Nephron progenitor cell (in vitro differentiated cells): ENCODE results near the gene MYRF.

ENCODE experiments used
- DNase-seq: peaks from one replicate; pipeline ENCODE4 v3.0.0; 2021
- H3K27ac Mint-ChIP-seq: 2 replicates; pipeline ENCODE4 v1.8.0; 2021; ENCODE audit warnings: mild to moderate bottlenecking, moderate library complexity, mixed read lengths
- H3K27me3 Mint-ChIP-seq: 2 replicates; pipeline ENCODE4 v1.8.0; 2021; ENCODE audit warnings: mild to moderate bottlenecking, low read depth, mixed read lengths; ENCODE audit not compliant: poor library complexity
- H3K36me3 Mint-ChIP-seq: 2 replicates; pipeline ENCODE4 v1.8.0; 2021; ENCODE audit warnings: low read depth, mixed read lengths
- H3K4me1 Mint-ChIP-seq: 2 replicates; pipeline ENCODE4 v1.8.0; 2021; ENCODE audit warnings: mixed read lengths
- H3K4me3 Mint-ChIP-seq: 2 replicates; pipeline ENCODE4 v1.8.0; 2021; ENCODE audit warnings: mild to moderate bottlenecking, moderate library complexity, mixed read lengths
- H3K9me3 Mint-ChIP-seq: 2 replicates; pipeline ENCODE4 v1.8.0; 2021; ENCODE audit warnings: mild to moderate bottlenecking, moderate library complexity, mixed read lengths
- CTCF ChIP-seq: fragments of 200-600 bp; sonication (generic); IDR thresholded peaks from 2 replicates; pipeline ENCODE4 v1.5.0; 2021; ENCODE audit warnings: antibody characterized with exemption

The MYRF gene

GRCh38 chr11:61778357-61778886 is 26.0 kb downstream of the MYRF start:
- no peak for TF ChIP-seq CTCF
- Mint-ChIP-seq H3K27me3 (peaks cover 3% of the 10 kb centered on the region), H3K36me3 (peaks cover 10% of the 10 kb centered on the region), H3K4me1 (peaks cover 42% of the 10 kb centered on the region), H3K27ac (no peak overlapping the region), H3K4me3 (no peak overlapping the region), H3K9me3 (no peaks in the 10 kb centered on the region)
- DNase-seq = no peak

DNA sequence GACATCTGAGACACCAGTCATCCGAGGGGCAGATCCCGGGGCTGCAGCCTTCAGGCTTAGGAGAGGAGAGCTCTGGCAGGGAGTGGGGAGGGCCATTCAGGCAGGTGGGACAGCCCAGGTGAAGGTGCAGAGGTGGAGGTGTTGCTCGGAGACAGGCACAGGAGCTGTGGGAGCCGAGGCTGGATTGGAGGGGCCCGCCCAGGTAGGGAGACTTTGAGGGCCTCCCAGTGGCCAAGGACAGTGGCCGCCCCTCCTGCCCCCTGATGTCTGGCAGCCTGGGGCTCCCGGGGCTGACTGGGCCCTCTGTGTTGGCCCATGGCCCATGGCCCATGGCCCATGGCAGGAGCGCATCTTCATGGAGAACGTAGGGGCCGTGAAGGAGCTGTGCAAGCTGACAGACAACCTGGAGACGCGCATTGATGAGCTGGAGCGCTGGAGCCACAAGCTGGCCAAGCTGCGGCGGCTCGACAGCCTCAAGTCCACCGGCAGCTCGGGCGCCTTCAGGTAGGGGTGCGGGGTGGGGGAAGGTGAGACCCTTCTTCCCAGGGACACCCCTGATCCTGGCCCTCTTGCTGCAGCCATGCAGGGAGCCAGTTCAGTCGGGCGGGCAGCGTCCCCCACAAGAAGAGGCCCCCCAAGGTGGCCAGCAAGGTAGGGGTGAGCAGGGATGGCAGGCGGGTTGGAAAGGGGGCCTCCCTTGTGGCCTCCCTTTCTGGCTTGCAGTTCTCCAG is 26.6 kb downstream of the MYRF start:
- no peaks in the 10 kb centered on the region for H3K9me3 Mint-ChIP-seq
- TF ChIP-seq CTCF = no peak
- peaks cover under 1% of the 10 kb centered on the region for H3K27me3 Mint-ChIP-seq
- H3K4me3 Mint-ChIP-seq = no peak overlapping the region
- H3K36me3 Mint-ChIP-seq = peaks cover 14% of the 10 kb centered on the region
- H3K4me1 Mint-ChIP-seq = peaks cover 41% of the 10 kb centered on the region
- DNase-seq = no peak
- H3K27ac Mint-ChIP-seq = no peak overlapping the region

- Mint-ChIP-seq H3K36me3 (peaks cover 22% of the 10 kb centered on the region), H3K4me3 (no peak overlapping the region), H3K9me3 (no peaks in the 10 kb centered on the region), H3K27ac (no peak overlapping the region), H3K27me3 (no peaks in the 10 kb centered on the region), H3K4me1 (peaks cover 41% of the 10 kb centered on the region)
- no peak for TF ChIP-seq CTCF
- no peak for DNase-seq
Observed at GRCh38 chr11:61779666-61780525, 27.5 kb downstream of the MYRF start.

- DNase-seq = no peak
- Mint-ChIP-seq H3K4me3 (no peak overlapping the region), H3K27ac (peak overlapping the region; percentile 39), H3K4me1 (peaks cover 41% of the 10 kb centered on the region), H3K9me3 (no peaks in the 10 kb centered on the region), H3K36me3 (peaks cover 27% of the 10 kb centered on the region), H3K27me3 (no peaks in the 10 kb centered on the region)
- no peak for TF ChIP-seq CTCF
Observed at GRCh38 chr11:61780581-61781162, 28.2 kb downstream of the MYRF start.

- no peak for TF ChIP-seq CTCF
- Mint-ChIP-seq H3K27me3 (no peaks in the 10 kb centered on the region), H3K9me3 (no peaks in the 10 kb centered on the region), H3K4me3 (no peak overlapping the region), H3K36me3 (peaks cover 27% of the 10 kb centered on the region), H3K4me1 (peaks cover 44% of the 10 kb centered on the region), H3K27ac (no peak overlapping the region)
- no peak for DNase-seq
Observed at GRCh38 chr11:61781585-61781984, 29.1 kb downstream of the MYRF start.
